ENCODE results near the gene KLHDC7B.

Gene KLHDC7B

DNA sequence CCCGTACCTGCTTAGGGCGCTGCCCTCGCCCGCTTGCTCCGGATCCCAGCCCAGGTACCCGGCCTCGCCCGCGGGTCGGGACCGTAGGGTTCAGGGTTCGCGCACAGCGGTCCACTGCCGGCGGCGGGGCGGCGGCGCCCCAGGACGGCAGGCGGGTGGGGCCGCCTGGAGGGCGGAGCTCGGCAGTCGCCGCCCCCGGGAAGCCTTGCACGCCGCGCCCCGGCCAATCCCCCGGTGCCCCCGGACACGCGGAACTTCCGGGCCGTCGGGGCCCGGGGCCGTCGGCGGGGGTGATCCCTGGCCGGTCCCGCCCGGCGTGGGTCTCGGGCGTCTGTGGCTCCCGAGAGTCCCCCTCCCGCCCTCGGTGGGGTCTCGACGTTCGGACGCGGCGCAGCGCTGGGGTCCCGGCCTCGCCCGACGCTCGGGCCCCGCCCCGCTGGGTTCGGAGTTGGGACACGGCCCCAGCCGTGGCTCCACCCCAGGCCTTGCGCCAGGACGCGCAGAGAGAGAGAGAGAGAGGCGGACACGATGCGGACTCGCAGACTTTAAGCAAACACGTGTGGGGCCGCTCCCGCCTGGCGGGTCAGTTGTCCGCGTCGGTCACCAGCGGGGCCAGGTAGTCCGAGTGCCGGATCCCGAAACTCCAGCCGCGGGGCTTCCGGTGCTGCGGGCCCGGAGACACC is 15.7 kb upstream of the KLHDC7B start, which contains the start of gene TYMP:
Gene TYMP, minus strand, starts transcription at position 116 of the 683 bp plus-strand sequence. CDS start 303 bp downstream, outside the sequence.
- DNase-seq (ENCODE audit: low spot score), result peak; percentile 73

DNA sequence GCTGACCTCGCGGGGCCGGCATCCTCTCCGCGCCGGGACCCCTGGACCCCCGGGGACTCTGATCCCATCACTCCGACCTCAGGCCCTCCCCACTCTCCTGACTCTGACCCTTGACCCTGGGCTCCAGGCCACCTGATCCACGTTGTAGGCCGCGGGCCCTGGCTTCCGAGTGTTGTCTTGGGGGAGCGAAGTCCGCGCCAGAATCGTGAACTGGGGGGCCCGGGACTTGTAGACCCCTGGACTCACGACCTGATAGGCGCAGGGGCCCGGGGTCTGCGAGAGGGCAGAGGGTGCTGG is 15.2 kb upstream of the KLHDC7B start:
- DNase-seq (ENCODE audit: low spot score), result no peak

- peak; percentile 90 for DNase-seq (ENCODE audit: low spot score)
Measured at GRCh38 chr22:50530877-50531545, 14.7 kb upstream of the KLHDC7B start.

DNA sequence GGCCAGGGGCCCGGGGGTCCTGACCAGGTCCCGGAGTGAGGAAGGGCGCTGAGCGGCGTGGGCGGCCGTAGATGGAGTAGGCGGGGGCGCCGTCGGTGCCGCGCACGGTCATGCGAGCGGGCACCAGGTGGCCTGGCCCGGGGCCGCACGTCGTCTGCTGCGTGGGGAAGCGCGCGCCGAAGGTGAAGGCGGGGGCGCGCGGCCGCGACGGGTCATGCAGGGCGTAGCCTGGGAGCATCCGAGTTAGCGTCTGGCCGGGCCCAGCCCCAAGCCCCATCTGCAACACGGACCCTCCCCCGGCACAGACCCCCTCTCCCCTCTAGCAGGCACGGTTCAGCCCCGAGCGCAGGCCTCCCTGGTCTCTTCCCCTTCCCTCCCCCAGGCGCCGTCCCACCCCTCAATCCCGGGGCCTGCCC is 14.1 kb upstream of the KLHDC7B start:
- peak; percentile 70 for DNase-seq (ENCODE audit: low spot score)

- DNase-seq (ENCODE audit: low spot score), result no peak
Measured at GRCh38 chr22:50531962-50532674, 13.6 kb upstream of the KLHDC7B start.

- DNase-seq (ENCODE audit: low spot score), result no peak
Measured at GRCh38 chr22:50532824-50533796, 12.6 kb upstream of the KLHDC7B start.

GRCh38 chr22:50533856-50534711 is 11.6 kb upstream of the KLHDC7B start:
- peak; percentile 77 for DNase-seq (ENCODE audit: low spot score)

DNA sequence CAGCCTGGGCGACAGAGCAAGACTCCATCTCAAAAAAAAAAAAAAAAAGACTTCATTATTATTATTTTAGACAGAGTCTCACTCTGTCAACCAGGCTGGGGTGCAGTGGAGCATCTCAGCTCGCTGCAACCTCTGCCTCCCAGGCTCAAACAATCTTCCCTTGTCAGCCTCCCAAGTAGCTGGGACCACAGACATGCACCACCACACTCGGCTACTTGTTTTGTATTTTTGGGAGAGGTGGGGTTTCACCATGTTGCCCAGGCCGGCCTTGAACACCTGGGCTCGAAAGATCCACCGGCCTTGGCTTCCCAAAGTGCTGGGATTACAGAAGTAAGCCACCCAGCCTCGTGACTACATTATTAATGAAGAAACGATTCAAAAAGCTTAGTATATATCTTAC is 10.6 kb upstream of the KLHDC7B start:
- peak; percentile 65 for DNase-seq (ENCODE audit: low spot score)

GRCh38 chr22:50536226-50536625 is 9.5 kb upstream of the KLHDC7B start:
- peak; percentile 31 for DNase-seq (ENCODE audit: low spot score)

DNA sequence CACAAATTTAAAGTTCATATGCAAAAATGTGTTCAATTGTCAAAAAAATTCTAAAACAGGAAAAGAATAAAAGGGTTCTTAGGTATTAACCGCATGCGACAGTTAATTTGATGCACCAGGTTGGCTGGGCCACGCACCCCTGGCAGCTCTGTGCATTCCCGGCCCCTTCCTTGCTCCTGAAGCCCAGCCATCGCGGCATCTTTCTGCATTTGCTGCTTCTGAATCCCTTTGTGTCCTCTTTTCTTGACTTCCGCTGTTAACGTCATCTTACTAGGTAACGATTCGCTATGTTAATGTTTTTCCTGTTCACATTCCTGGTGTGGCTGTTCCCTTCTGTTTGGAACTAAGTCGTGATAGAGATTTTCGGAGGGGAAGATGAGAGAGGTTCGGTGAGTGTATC is 7.9 kb upstream of the KLHDC7B start:
- DNase-seq (ENCODE audit: low spot score), result no peak

DNA sequence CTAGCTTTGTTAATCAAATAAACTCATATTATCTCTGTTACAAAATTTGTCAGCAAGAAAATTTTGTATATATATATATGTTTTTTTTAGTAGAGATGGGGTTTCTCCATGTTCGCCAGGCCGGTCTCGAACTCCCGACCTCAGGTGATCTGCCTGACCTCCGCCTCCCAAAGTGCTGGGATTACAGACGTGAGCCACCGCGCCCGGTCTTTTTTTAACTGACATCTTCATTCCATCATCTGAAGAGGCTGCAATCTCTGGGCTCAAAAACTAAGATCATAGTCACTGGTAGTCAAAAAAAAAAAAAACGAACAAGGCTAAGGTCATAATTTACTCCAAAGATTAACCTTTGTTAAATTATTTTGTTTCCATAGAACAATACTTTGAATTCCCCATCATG is 5.3 kb upstream of the KLHDC7B start:
- DNase-seq (ENCODE audit: low spot score), result no peak

- DNase-seq (ENCODE audit: low spot score), result peak; percentile 43
Measured at GRCh38 chr22:50541667-50542026, 4.1 kb upstream of the KLHDC7B start.

GRCh38 chr22:50542416-50542927 is 3.2 kb upstream of the KLHDC7B start:
- peak; percentile 64 for DNase-seq (ENCODE audit: low spot score)

DNA sequence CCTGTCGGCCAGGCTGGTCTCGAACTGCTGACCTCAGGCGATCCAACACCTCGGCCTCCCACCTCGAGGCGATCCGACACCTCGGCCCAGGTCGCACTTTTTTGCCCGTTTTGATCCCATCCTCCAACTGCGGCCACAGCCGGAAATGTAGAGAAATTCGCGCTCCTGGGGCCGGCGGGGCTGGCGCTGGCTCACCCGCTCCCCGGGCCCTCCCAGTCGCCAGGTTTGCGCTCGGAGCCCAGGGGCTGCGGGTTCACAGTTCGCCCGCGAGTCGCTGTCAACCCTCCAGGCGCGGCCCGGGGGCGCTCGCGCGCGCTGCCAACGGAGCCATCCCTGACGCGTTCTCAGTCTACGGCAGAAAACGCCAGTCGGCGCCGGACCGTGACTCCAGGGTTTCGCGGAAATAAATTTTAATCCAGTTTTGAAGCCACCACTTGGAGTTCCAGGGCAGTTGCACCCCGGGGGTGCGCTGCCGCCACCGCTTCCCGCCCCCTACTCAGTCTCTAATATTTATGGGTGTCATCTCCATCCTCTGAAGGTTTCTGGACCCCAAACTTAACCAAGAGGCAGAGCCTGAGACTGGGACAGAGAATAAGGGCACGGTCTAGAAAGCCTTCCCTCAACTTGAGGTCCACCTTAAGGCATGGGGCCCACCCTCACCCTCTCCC is 1.5 kb upstream of the KLHDC7B start:
- DNase-seq (ENCODE audit: low spot score), result peak; percentile 83

GRCh38 chr22:50544746-50545253 is 899 bp upstream of the KLHDC7B start:
- no peak for DNase-seq (ENCODE audit: low spot score)

- no peak for DNase-seq (ENCODE audit: low spot score)
Measured at GRCh38 chr22:50546326-50547262, 895 bp downstream of the KLHDC7B start.

DNA sequence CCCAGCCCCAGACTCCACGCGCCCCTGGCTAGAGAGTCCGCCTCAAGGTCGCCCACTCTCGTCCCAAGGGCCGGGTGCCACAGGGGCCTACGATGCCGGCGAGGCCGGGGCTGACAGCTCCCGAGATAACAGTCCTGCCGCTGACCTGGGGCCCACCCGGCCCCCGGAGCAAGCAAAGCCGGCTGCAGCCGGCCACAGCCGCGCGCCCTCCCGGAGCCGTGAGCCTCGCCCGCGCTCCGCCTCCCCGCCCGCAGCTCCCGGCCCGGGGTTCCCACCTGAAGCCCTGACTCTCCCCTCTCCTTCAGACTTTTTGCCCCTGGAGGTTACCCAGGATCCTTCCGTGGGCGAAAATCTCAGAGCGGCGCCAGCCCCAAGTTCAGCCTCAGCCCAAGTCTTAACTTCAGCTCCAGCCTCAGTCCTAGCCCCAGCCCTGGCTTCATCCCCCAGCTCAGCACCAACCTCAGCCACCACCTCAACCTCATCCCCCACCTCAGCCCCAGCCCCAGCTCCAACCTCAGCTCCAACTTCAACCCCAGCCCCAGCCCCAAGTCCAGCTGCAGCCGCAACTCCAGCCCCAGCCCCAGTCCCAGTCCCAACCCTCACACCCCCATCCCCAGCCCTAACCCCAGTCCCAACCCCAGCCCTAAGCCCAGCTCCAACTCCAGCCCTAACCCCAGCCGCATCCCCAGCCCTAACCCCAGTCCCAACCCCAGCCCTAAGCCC is 1.7 kb downstream of the KLHDC7B start:
- no peak for DNase-seq (ENCODE audit: low spot score)

Measured in NAMALWA (cell line).